Loucy (cell line): ENCODE results near the gene MFSD6.

Source experiments
- H2AFZ ChIP-seq: fragments of 200-600 bp; sonication (generic); 2 replicates; pipeline ENCODE4 v1.6.0; 2016; ENCODE audit warnings: antibody characterized with exemption, mild to moderate bottlenecking, low read length, moderate library complexity
- H3F3A ChIP-seq: fragments of 200-600 bp; 2 replicates; pipeline ENCODE4 v1.6.0; 2016; ENCODE audit warnings: antibody characterized with exemption, low read depth, mild to moderate bottlenecking
- H3K27me3 ChIP-seq: fragments of 200-600 bp; sonication (generic); 2 replicates; pipeline ENCODE4 v1.6.1; 2014; ENCODE audit warnings: low read length, mild to moderate bottlenecking; ENCODE audit not compliant: insufficient read depth, poor library complexity, severe bottlenecking
- H3K36me3 ChIP-seq: fragments of 200-600 bp; sonication (generic); 2 replicates; pipeline ENCODE4 v1.6.1; 2016; ENCODE audit warnings: low read length; ENCODE audit not compliant: insufficient read depth
- H3K4me1 ChIP-seq: fragments of 200-600 bp; sonication (generic); 2 replicates; pipeline ENCODE4 v1.5.1; 2014; ENCODE audit warnings: low read length, mild to moderate bottlenecking; ENCODE audit not compliant: insufficient read depth, poor library complexity, severe bottlenecking
- H3K4me2 ChIP-seq: fragments of 200-600 bp; sonication (generic); 2 replicates; pipeline ENCODE4 v1.6.0; 2014; ENCODE audit warnings: antibody characterized with exemption, low read length, low read depth, mild to moderate bottlenecking; ENCODE audit not compliant: poor library complexity, severe bottlenecking
- H3K4me3 ChIP-seq: fragments of 200-600 bp; sonication (generic); 2 replicates; pipeline ENCODE4 v1.5.1; 2014; ENCODE audit warnings: low read length, mild to moderate bottlenecking, mixed read lengths; ENCODE audit not compliant: poor library complexity, severe bottlenecking
- H3K79me2 ChIP-seq: fragments of 200-600 bp; sonication (generic); 2 replicates; pipeline ENCODE4 v1.6.1; 2014; ENCODE audit warnings: low read length; ENCODE audit not compliant: insufficient read depth
- H3K9ac ChIP-seq: fragments of 200-600 bp; sonication (generic); 2 replicates; pipeline ENCODE4 v1.6.0; 2014; ENCODE audit warnings: mild to moderate bottlenecking, low read depth, low read length, moderate library complexity; ENCODE audit not compliant: poor library complexity, severe bottlenecking
- H3K9me2 ChIP-seq: fragments of 200-600 bp; sonication (generic); replicated peaks from 2 replicates; pipeline ENCODE4 v1.6.1; 2016; ENCODE audit warnings: low read depth, low read length, mixed read lengths
- H3K9me3 ChIP-seq: fragments of 200-600 bp; sonication (generic); 2 replicates; pipeline ENCODE4 v1.6.1; 2014; ENCODE audit warnings: mild to moderate bottlenecking, antibody characterized with exemption, low read length, low read depth; ENCODE audit not compliant: insufficient read depth
- H4K20me1 ChIP-seq: fragments of 200-600 bp; sonication (generic); 2 replicates; pipeline ENCODE4 v1.6.0; 2014; ENCODE audit warnings: antibody characterized with exemption, low read length, mild to moderate bottlenecking; ENCODE audit not compliant: insufficient read depth, poor library complexity, severe bottlenecking
- CTCF ChIP-seq: fragments of 200-600 bp; sonication (generic); conservative IDR thresholded peaks from 2 replicates; pipeline ENCODE4 v1.5.1; 2014; ENCODE audit warnings: mild to moderate bottlenecking, antibody characterized with exemption, low read length
- EZH2phosphoT487 ChIP-seq: fragments of 200-600 bp; IDR thresholded peaks from 2 replicates; pipeline ENCODE4 v1.6.1; 2018; ENCODE audit warnings: antibody characterized with exemption, mild to moderate bottlenecking, moderate library complexity, borderline replicate concordance

MFSD6 gene

DNA sequence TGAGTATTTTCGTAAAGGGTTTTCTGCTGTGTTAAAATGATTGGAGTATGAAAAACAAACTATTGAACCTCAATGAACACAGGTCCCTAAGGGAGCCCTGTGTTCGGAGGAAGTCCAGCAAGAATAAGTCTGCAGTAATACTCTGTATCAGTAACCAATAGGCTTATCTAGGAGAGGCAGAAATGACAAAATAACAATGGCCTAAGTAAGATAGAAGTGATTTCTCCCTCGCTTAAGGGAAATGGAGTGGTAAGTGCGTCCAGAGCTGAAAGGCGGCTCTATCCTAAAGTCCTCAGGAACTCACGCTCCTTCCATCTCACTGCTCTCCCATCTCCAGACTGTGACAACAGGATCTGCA, 29.3 kb upstream of the MFSD6 start:
- Histone ChIP-seq H3K4me1 (no peaks in the 10 kb centered on the region), H3K9ac (no peak overlapping the region), H3K36me3 (no peaks in the 10 kb centered on the region), H3K9me3 (no peaks in the 10 kb centered on the region), H3K27me3 (no peaks in the 10 kb centered on the region), H3K9me2 (no peaks in the 10 kb centered on the region), H3F3A (no peaks in the 10 kb centered on the region), H2AFZ (no peak overlapping the region), H3K79me2 (no peaks in the 10 kb centered on the region), H4K20me1 (no peaks in the 10 kb centered on the region), H3K4me2 (no peak overlapping the region), H3K4me3 (no peak overlapping the region)
- TF ChIP-seq CTCF (no peak), EZH2phosphoT487 (no peak)

GRCh38 chr2:190379249-190379964, 28.7 kb upstream of the MFSD6 start:
- Histone ChIP-seq H2AFZ (no peak overlapping the region), H3K4me2 (no peak overlapping the region), H4K20me1 (no peaks in the 10 kb centered on the region), H3F3A (no peaks in the 10 kb centered on the region), H3K9me2 (no peaks in the 10 kb centered on the region), H3K9me3 (no peaks in the 10 kb centered on the region), H3K4me3 (no peak overlapping the region), H3K4me1 (no peaks in the 10 kb centered on the region), H3K79me2 (no peaks in the 10 kb centered on the region), H3K27me3 (no peaks in the 10 kb centered on the region), H3K9ac (no peak overlapping the region), H3K36me3 (no peaks in the 10 kb centered on the region)
- TF ChIP-seq CTCF (no peak), EZH2phosphoT487 (no peak)

GRCh38 chr2:190380962-190381412, 27.2 kb upstream of the MFSD6 start:
- no peaks in the 10 kb centered on the region for H3K9me3 ChIP-seq
- TF ChIP-seq CTCF (no peak), EZH2phosphoT487 (no peak)
- no peak overlapping the region for H3K4me2 ChIP-seq
- H3K36me3 ChIP-seq: no peaks in the 10 kb centered on the region
- no peaks in the 10 kb centered on the region for H3K79me2 ChIP-seq
- H3K9me2 ChIP-seq: no peaks in the 10 kb centered on the region
- no peak overlapping the region for H3K9ac ChIP-seq
- no peaks in the 10 kb centered on the region for H3K27me3 ChIP-seq
- no peak overlapping the region for H2AFZ ChIP-seq
- H3K4me3 ChIP-seq: no peak overlapping the region
- no peaks in the 10 kb centered on the region for H4K20me1 ChIP-seq
- H3F3A ChIP-seq: no peaks in the 10 kb centered on the region
- H3K4me1 ChIP-seq: no peaks in the 10 kb centered on the region
